ENCODE data around the gene NRP2. TPM values are rescaled to one million over a fixed set of nuclear protein-coding genes. Genes with fewer than 3 reads are reported as not detected.
A peak's percentile ranks its signal among the peaks of the same experiment; 100 is the strongest.

The NRP2 gene
- total RNA-seq, 1 experiment from 2014 or later: 18.3 TPM

DNA sequence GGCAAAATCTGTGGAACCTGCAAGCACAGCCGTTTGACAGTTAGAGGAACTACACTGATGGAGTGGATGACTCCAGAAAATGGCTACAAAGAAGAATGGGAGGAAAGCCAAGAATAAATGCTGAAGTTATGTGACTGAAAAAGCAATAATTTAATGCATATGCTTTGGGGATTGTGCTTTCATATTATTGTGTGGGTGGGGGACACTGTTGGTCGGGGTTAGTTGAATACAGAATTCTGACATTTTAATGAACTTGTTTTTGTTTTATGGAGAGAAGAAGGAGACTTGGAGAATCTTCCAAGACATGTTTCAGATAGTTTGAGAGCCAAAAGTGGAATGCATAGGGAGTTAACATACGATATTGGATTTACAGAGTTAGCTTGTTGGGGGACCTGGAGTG, 68.5 kb downstream of the NRP2 start:
- peak overlapping the region; percentile 67 for H3K27ac ChIP-seq (ENCODE audit: low read length)
- H3K4me2 ChIP-seq (ENCODE audit: low read length): no peak overlapping the region
- no peak overlapping the region for H3K4me3 ChIP-seq (ENCODE audit: low read length)
- BruUV-seq (replicated peaks): no TSS peak
- DNase-seq (no peak), ATAC-seq (no peak)
- H2AFZ ChIP-seq (ENCODE audit: low read length): no peak overlapping the region
- no peaks in the 10 kb centered on the region for H3K79me2 ChIP-seq (ENCODE audit: low read length)
- peaks cover 85% of the 10 kb centered on the region for H3K4me1 ChIP-seq (ENCODE audit: insufficient read depth, low read length)
- H3K27me3 ChIP-seq (ENCODE audit: low read length): no peaks in the 10 kb centered on the region
- H3K9ac ChIP-seq (ENCODE audit: low read length): no peak overlapping the region
- TF ChIP-seq EZH2 (IDR thresholded peaks at IDR 0.05; ENCODE audit: low read length, unreplicated experiment) (no peak), EZH2phosphoT487 (IDR thresholded peaks at IDR 0.05; ENCODE audit: borderline replicate concordance, low read length) (no peak)
- TF ChIP-seq, protein P1, sequence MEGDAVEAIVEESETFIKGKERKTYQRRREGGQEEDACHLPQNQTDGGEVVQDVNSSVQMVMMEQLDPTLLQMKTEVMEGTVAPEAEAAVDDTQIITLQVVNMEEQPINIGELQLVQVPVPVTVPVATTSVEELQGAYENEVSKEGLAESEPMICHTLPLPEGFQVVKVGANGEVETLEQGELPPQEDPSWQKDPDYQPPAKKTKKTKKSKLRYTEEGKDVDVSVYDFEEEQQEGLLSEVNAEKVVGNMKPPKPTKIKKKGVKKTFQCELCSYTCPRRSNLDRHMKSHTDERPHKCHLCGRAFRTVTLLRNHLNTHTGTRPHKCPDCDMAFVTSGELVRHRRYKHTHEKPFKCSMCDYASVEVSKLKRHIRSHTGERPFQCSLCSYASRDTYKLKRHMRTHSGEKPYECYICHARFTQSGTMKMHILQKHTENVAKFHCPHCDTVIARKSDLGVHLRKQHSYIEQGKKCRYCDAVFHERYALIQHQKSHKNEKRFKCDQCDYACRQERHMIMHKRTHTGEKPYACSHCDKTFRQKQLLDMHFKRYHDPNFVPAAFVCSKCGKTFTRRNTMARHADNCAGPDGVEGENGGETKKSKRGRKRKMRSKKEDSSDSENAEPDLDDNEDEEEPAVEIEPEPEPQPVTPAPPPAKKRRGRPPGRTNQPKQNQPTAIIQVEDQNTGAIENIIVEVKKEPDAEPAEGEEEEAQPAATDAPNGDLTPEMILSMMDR (conservative IDR thresholded peaks at IDR 0.05; ENCODE audit: low read depth, low read length): no peak
- peaks cover 4% of the 10 kb centered on the region; the same call in 1 of the 2 replicates for H3K36me3 ChIP-seq (ENCODE audit: low read depth, low read length)
- no peaks in the 10 kb centered on the region for H3K9me2 ChIP-seq (replicated peaks; ENCODE audit: low read length)
- H3K9me3 ChIP-seq (ENCODE audit: low read length): no peaks in the 10 kb centered on the region
- CTCF ChIA-PET: no interaction called here
- H4K20me1 ChIP-seq (ENCODE audit: low read length): no peaks in the 10 kb centered on the region
- POLR2A ChIA-PET (ENCODE audit: unreplicated experiment): no interaction called here
- intact Hi-C loops (cut with micrococcal nuclease): no loop called here
- no peaks in the 10 kb centered on the region for H3F3A ChIP-seq (ENCODE audit: low read length, unreplicated experiment)

DNA sequence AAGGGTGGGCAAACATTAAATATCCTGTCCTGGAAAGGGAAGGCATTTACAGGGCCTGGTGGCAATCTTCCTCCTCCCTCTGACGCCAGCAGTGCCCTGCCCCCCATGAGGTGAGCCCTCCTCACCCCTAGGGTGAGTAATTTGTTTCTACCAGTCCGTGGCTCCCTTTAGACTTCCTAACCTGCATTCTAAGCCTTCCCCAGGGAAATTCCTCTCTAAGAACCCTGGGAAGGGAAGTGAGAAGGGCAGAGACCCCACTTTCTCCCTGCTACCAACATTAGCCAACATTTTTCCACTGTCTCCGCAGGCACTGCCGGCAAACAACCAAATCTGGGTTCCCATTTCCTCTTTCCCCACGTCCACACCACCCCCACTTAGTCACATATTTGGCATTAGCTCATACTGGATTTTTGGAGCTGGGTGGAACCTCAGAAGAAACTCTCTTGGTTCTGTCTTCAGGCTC, 69.3 kb downstream of the NRP2 start:
- Histone ChIP-seq H3K36me3 (ENCODE audit: low read depth, low read length) (peaks cover 4% of the 10 kb centered on the region; the same call in 1 of the 2 replicates), H2AFZ (ENCODE audit: low read length) (peak overlapping the region; percentile 49), H3K9me3 (ENCODE audit: low read length) (no peaks in the 10 kb centered on the region), H3K9me2 (replicated peaks; ENCODE audit: low read length) (no peaks in the 10 kb centered on the region), H3K27ac (ENCODE audit: low read length) (peak overlapping the region; percentile 67), H3F3A (ENCODE audit: low read length, unreplicated experiment) (no peaks in the 10 kb centered on the region), H3K4me3 (ENCODE audit: low read length) (no peak overlapping the region), H4K20me1 (ENCODE audit: low read length) (no peaks in the 10 kb centered on the region), H3K27me3 (ENCODE audit: low read length) (no peaks in the 10 kb centered on the region), H3K79me2 (ENCODE audit: low read length) (no peaks in the 10 kb centered on the region), H3K4me2 (ENCODE audit: low read length) (peak overlapping the region; percentile 30), H3K9ac (ENCODE audit: low read length) (peak overlapping the region; percentile 6; the same call in 1 of the 2 replicates), H3K4me1 (ENCODE audit: insufficient read depth, low read length) (peaks cover 77% of the 10 kb centered on the region)
- BruUV-seq (replicated peaks): no TSS peak
- TF ChIP-seq EZH2 (IDR thresholded peaks at IDR 0.05; ENCODE audit: low read length, unreplicated experiment) (no peak), EZH2phosphoT487 (IDR thresholded peaks at IDR 0.05; ENCODE audit: borderline replicate concordance, low read length) (no peak)
- TF ChIP-seq, protein P1 (conservative IDR thresholded peaks at IDR 0.05; ENCODE audit: low read depth, low read length): no peak
- ChIA-PET CTCF (no interaction called here), POLR2A (ENCODE audit: unreplicated experiment) (no interaction called here)
- ATAC-seq: no peak
- intact Hi-C loops (cut with micrococcal nuclease): no loop called here
- DNase-seq: peak; percentile 50

- CTCF ChIA-PET: no interaction called here
- intact Hi-C loops (cut with micrococcal nuclease): no loop called here
- DNase-seq: no peak
- no TSS peak for BruUV-seq (replicated peaks)
- Histone ChIP-seq H3K27ac (ENCODE audit: low read length) (peak overlapping the region; percentile 67), H3K27me3 (ENCODE audit: low read length) (no peaks in the 10 kb centered on the region), H3K36me3 (ENCODE audit: low read depth, low read length) (peaks cover 4% of the 10 kb centered on the region; the same call in 1 of the 2 replicates), H3K9me2 (replicated peaks; ENCODE audit: low read length) (no peaks in the 10 kb centered on the region), H3F3A (ENCODE audit: low read length, unreplicated experiment) (no peaks in the 10 kb centered on the region), H3K9me3 (ENCODE audit: low read length) (no peaks in the 10 kb centered on the region), H3K9ac (ENCODE audit: low read length) (peak overlapping the region; percentile 6; the same call in 1 of the 2 replicates), H4K20me1 (ENCODE audit: low read length) (no peaks in the 10 kb centered on the region), H3K4me1 (ENCODE audit: insufficient read depth, low read length) (peaks cover 70% of the 10 kb centered on the region), H3K4me2 (ENCODE audit: low read length) (no peak overlapping the region), H2AFZ (ENCODE audit: low read length) (no peak overlapping the region), H3K79me2 (ENCODE audit: low read length) (no peaks in the 10 kb centered on the region), H3K4me3 (ENCODE audit: low read length) (no peak overlapping the region)
- POLR2A ChIA-PET (ENCODE audit: unreplicated experiment): no interaction called here
- TF ChIP-seq EZH2phosphoT487 (IDR thresholded peaks at IDR 0.05; ENCODE audit: borderline replicate concordance, low read length): no peak
- no peak for TF ChIP-seq EZH2 (IDR thresholded peaks at IDR 0.05; ENCODE audit: low read length, unreplicated experiment)
- TF ChIP-seq, protein P1 (conservative IDR thresholded peaks at IDR 0.05; ENCODE audit: low read depth, low read length): no peak
- no peak for ATAC-seq
Measured at GRCh38 chr2:205752296-205752820, 70.1 kb downstream of the NRP2 start.
